DOHH2 (cell line): Measurements from ENCODE around the gene COX6B2.

ENCODE experiments used
- CTCF ChIP-seq: fragments of 200-600 bp; sonication (generic); IDR thresholded peaks from one replicate; pipeline ENCODE4 v1.5.1; 2014; ENCODE audit warnings: antibody characterized with exemption, mild to moderate bottlenecking, low read depth, low read length; ENCODE audit not compliant: poor library complexity, severe bottlenecking
- EZH2phosphoT487 ChIP-seq: fragments of 200-600 bp; sonication (generic); IDR thresholded peaks from 2 replicates; pipeline ENCODE4 v1.6.1; 2017; ENCODE audit warnings: borderline replicate concordance, mild to moderate bottlenecking, antibody characterized with exemption, low read length, moderate library complexity, mixed read lengths

DNA sequence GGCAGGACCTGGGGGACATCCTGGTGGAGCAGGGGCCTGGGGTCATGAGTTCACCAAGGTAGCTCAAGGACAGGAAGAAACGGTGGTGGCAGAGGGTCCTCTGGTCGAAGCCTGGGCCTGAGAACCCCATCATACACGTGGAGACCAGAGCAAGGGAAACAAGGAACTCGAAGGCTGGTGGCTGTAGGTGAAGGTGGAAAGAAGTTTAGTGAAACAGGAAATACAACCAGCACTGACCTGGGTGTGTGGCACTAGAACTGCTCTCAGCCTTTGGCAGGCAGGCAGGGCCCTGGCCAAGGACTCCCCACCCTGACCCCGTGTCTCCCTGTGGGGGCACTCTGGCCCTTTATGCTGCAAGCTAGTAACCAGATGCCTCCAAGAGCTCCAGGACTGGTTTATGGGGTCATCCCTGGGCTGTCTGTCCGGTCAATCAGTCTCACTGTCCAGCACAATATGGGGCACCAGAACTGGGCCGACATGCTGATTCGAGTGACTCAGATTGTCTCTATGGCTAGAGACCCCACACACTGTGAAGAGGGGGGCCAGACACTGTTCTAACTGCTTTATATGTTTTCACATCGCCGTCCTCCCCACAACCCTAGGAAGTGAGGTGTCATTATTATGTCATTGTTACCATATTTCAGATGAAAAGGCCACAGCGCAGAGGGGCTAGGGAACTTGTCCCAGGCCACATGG, 3.8 kb downstream of the COX6B2 start:
- TF ChIP-seq CTCF, result no peak
- no peak for TF ChIP-seq EZH2phosphoT487
